NCI-H146 (cell line): ENCODE measurements around the gene MAL.

Experiments used
- DNase-seq: peaks from one replicate; lab custom pipeline; 2025; lab: John Stamatoyannopoulos, UW

Gene MAL

GRCh38 chr2:94996305-94997100 is 29.0 kb upstream of the MAL start:
- peak; percentile 15 for DNase-seq

GRCh38 chr2:94997981-94998930 is 27.3 kb upstream of the MAL start:
- peak; percentile 26 for DNase-seq

- DNase-seq = no peak
Observed at GRCh38 chr2:94999431-94999883, 26.1 kb upstream of the MAL start.

GRCh38 chr2:95001051-95001562 is 24.4 kb upstream of the MAL start:
- no peak for DNase-seq

GRCh38 chr2:95001701-95002100 is 23.8 kb upstream of the MAL start:
- no peak for DNase-seq

GRCh38 chr2:95002498-95002897 is 23.0 kb upstream of the MAL start:
- no peak for DNase-seq

- DNase-seq = peak; percentile 18
Observed at GRCh38 chr2:95004287-95004686, 21.2 kb upstream of the MAL start.

GRCh38 chr2:95004711-95005110 is 20.8 kb upstream of the MAL start:
- DNase-seq = no peak

- DNase-seq = no peak
Observed at GRCh38 chr2:95005726-95006125, 19.8 kb upstream of the MAL start.

- no peak for DNase-seq
Observed at GRCh38 chr2:95006588-95006987, 18.9 kb upstream of the MAL start.

- DNase-seq = no peak
Observed at GRCh38 chr2:95007031-95007609, 18.4 kb upstream of the MAL start.

GRCh38 chr2:95007822-95008221 is 17.7 kb upstream of the MAL start:
- no peak for DNase-seq

GRCh38 chr2:95008306-95008705 is 17.2 kb upstream of the MAL start:
- no peak for DNase-seq

GRCh38 chr2:95008996-95009395 is 16.5 kb upstream of the MAL start:
- DNase-seq = no peak

GRCh38 chr2:95009412-95009811 is 16.1 kb upstream of the MAL start:
- DNase-seq = no peak

- DNase-seq = no peak
Observed at GRCh38 chr2:95010126-95010525, 15.4 kb upstream of the MAL start.

- no peak for DNase-seq
Observed at GRCh38 chr2:95010718-95011117, 14.8 kb upstream of the MAL start.

- DNase-seq = no peak
Observed at GRCh38 chr2:95012881-95013550, 12.5 kb upstream of the MAL start.

- DNase-seq = no peak
Observed at GRCh38 chr2:95013726-95014125, 11.8 kb upstream of the MAL start.

GRCh38 chr2:95014126-95014708 is 11.3 kb upstream of the MAL start:
- DNase-seq = no peak

GRCh38 chr2:95015261-95015912 is 10.1 kb upstream of the MAL start:
- no peak for DNase-seq
